HTERT RPE-1 (cell line): ENCODE data around the gene CLEC18B.
"Not testable (repeated sequence)": the region's sequence is repeated elsewhere in the genome, so short reads cannot be mapped to it uniquely, and the experiment has no call there.

Experiments used
- in situ Hi-C: fragments of 300-500 bp; cut with MboI; formaldehyde crosslinking; loops from 4 replicates; pipeline ENCODE4 v1.14.3; 2020; ENCODE audit warnings: low sequenced_read_pairs

Gene CLEC18B

GRCh38 chr16:74407362-74407705 is 13.9 kb downstream of the CLEC18B start:
- in situ Hi-C loops = not testable (repeated sequence)

GRCh38 chr16:74406600-74407361 is 14.5 kb downstream of the CLEC18B start:
- in situ Hi-C loops = not testable (repeated sequence)

- in situ Hi-C loops = not testable (repeated sequence)
Measured at GRCh38 chr16:74404148-74404933, 16.9 kb downstream of the CLEC18B start.

- in situ Hi-C loops = not testable (repeated sequence)
Measured at GRCh38 chr16:74400238-74400637, 21.0 kb downstream of the CLEC18B start.

- in situ Hi-C loops = not testable (repeated sequence)
Measured at GRCh38 chr16:74398212-74398895, 22.9 kb downstream of the CLEC18B start.

GRCh38 chr16:74396521-74397017 is 24.7 kb downstream of the CLEC18B start:
- in situ Hi-C loops = not testable (repeated sequence)

GRCh38 chr16:74394604-74395003 is 26.7 kb downstream of the CLEC18B start:
- in situ Hi-C loops = not testable (repeated sequence)

- in situ Hi-C loops = not testable (repeated sequence)
Measured at GRCh38 chr16:74394131-74394530, 27.1 kb downstream of the CLEC18B start.

- in situ Hi-C loops = not testable (repeated sequence)
Measured at GRCh38 chr16:74391454-74392050, 29.7 kb downstream of the CLEC18B start.

- in situ Hi-C loops = not testable (repeated sequence)
Measured at GRCh38 chr16:74382339-74383034, 38.8 kb downstream of the CLEC18B start.

GRCh38 chr16:74373847-74374184 is 47.5 kb downstream of the CLEC18B start:
- in situ Hi-C loops = not testable (repeated sequence)

GRCh38 chr16:74372953-74373846 is 48.1 kb downstream of the CLEC18B start:
- in situ Hi-C loops = no loop called here

GRCh38 chr16:74372369-74372768 is 48.9 kb downstream of the CLEC18B start:
- in situ Hi-C loops = no loop called here

- in situ Hi-C loops = not testable (repeated sequence)
Measured at GRCh38 chr16:74370338-74371135, 50.7 kb downstream of the CLEC18B start.

- in situ Hi-C loops = not testable (repeated sequence)
Measured at GRCh38 chr16:74368002-74368911, 53.0 kb downstream of the CLEC18B start.

GRCh38 chr16:74367469-74368001 is 53.7 kb downstream of the CLEC18B start:
- in situ Hi-C loops = not testable (repeated sequence)
